ENCODE results near the gene PTPRM.

Gene PTPRM

DNA sequence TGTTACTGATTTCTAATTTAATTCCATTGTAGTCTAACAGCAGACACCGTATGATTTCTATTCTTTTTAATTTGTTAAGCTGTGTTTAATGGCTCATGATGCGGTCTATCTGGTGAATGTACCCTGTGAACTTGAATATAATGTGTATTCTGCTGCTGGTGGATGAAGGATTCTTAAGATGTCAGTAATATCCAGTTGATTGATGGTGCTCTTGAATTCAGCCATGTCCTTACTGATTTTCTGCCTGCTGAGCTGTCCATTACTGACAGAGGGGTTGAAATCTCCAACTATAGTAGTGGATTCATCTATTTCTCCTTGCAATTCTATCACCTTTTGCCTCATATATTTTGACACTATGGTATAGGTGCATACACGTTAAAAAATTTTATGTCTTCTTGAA is 668.8 kb downstream of the PTPRM start:
- H3K4me3 ChIP-seq (ENCODE audit: low read depth, low read length) = no peak overlapping the region
- TF ChIP-seq, protein P1, sequence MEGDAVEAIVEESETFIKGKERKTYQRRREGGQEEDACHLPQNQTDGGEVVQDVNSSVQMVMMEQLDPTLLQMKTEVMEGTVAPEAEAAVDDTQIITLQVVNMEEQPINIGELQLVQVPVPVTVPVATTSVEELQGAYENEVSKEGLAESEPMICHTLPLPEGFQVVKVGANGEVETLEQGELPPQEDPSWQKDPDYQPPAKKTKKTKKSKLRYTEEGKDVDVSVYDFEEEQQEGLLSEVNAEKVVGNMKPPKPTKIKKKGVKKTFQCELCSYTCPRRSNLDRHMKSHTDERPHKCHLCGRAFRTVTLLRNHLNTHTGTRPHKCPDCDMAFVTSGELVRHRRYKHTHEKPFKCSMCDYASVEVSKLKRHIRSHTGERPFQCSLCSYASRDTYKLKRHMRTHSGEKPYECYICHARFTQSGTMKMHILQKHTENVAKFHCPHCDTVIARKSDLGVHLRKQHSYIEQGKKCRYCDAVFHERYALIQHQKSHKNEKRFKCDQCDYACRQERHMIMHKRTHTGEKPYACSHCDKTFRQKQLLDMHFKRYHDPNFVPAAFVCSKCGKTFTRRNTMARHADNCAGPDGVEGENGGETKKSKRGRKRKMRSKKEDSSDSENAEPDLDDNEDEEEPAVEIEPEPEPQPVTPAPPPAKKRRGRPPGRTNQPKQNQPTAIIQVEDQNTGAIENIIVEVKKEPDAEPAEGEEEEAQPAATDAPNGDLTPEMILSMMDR (IDR thresholded peaks at IDR 0.05; ENCODE audit: low read depth, low read length) = no peak

DNA sequence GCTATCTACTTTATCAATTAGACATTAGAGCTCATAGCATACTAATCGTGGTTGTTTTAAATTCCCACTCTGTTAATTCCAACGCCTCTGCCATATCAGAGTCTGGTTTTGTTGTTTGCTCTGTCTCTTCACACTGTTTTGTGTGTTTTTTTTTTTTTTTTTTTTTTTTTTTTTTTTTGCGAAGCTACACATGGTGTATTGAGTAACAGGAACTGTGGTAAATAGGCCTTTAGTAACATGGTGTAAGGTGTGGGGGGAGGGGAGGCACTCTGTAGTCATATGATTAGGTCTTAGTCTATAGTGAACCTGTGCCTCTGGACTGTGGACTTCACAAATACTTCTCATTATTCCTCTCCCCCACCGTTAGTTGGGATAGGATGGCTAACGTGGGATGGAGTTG is 671.4 kb downstream of the PTPRM start:
- no peak overlapping the region for H3K4me3 ChIP-seq (ENCODE audit: low read depth, low read length)
- TF ChIP-seq, protein P1 (IDR thresholded peaks at IDR 0.05; ENCODE audit: low read depth, low read length) = no peak

DNA sequence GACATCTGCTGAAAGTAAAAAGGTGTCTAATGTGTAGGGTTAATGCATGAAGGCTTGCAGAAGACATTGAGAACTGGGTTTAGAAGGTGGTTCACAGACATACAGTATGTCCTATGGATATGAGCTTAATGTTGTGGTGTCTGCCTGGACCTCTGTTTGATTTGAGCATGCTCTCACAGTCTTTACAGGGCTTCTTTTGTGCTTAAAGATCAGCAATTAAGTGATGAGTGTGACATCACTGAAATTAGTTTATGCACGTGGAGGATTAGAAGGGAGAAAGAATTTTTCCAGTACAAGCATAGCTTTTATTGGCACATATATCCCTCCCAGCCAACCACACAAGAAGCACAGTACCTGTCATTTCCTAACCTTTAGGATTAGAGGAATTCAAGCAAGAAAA is 674.6 kb downstream of the PTPRM start:
- TF ChIP-seq, protein P1 (IDR thresholded peaks at IDR 0.05; ENCODE audit: low read depth, low read length) = no peak
- no peak overlapping the region for H3K4me3 ChIP-seq (ENCODE audit: low read depth, low read length)

DNA sequence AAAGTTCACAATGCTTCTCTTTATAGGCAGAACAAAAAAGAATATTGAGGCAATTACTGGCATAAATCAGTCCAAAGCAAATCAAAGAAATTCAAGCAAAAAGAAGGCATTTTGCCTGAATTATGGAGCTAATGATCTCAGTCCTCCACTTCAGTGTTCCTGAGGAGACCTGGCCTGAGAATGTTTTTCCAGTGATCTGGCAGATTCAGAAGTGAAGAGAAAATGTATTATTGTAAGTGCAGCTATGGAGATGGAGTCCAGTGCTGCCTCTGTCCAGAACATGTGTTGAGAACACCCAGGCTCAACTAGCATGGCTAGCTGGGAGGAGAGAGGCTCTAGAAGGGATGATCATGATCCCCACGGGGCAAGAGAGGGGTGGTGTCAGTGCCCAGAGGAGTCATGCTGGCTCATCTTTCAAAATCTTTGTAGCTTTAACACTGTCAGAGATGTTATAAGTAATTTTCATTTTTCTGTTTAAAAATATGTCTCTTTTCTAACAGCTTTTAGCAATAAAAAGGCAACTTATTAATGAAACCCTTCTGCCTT is 675.1 kb downstream of the PTPRM start:
- no peak overlapping the region for H3K4me3 ChIP-seq (ENCODE audit: low read depth, low read length)
- TF ChIP-seq, protein P1 (IDR thresholded peaks at IDR 0.05; ENCODE audit: low read depth, low read length) = no peak

DNA sequence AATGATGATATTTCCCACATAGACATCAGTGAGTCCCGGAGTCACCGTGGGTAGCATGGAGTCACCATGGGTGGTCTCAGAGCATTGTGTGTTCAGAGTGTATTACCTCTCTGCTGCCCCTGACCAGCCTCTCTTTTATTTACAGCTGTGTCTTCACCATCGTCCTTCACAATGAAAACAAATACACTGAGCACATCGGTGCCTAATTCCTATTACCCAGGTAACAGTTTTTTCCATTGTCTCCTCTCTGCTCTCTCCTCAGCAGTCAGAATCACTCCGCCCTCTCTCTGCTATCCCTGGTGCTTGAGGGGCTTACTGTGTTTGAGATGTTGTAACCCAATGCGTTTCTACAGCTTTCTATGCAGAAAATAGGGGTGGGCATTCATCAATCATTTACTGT is 680.6 kb downstream of the PTPRM start:
- TF ChIP-seq, protein P1 (IDR thresholded peaks at IDR 0.05; ENCODE audit: low read depth, low read length) = no peak
- no peak overlapping the region for H3K4me3 ChIP-seq (ENCODE audit: low read depth, low read length)

DNA sequence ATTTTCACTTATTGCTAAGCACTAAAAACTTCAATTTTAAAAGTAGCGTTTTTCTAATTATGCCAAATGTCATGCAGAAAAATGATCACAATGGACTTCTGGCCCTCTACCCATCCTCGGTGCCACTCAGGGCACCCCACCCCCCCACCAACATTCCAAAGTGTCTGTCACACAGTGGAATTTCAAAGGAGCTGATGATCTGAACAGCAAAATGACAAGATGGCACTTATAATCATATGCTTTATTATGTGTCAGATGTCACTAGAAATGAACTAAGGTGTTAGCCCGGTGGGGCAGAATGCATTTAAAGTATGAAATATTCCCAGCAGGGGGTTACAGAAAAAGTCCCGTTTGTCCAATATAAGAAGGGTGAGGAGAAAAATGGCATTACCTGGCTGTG is 681.5 kb downstream of the PTPRM start:
- TF ChIP-seq, protein P1 (IDR thresholded peaks at IDR 0.05; ENCODE audit: low read depth, low read length) = no peak
- no peak overlapping the region for H3K4me3 ChIP-seq (ENCODE audit: low read depth, low read length)

DNA sequence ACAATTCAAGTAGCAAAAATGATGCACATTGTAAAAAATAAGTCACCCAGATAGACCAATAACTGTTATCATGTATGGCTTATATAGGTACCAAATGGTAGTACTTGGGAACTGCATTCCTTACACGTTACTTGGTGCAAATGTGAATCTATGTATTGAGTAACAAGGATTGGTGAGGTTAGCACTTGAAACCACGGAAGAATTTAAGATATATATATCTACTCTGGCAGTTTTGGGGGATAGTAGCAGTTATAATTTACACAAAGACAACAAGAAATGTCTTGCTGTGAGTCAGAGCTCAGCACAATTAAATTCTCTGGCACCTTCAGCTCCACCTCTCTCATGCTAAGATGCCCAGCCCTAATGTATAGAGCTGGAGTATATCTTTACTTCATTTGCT is 682.7 kb downstream of the PTPRM start:
- no peak overlapping the region for H3K4me3 ChIP-seq (ENCODE audit: low read depth, low read length)
- TF ChIP-seq, protein P1 (IDR thresholded peaks at IDR 0.05; ENCODE audit: low read depth, low read length) = no peak

Data from WI38 (cell line).